ENCODE results near the gene KCNIP1. TPM values are rescaled to one million over a fixed set of nuclear protein-coding genes. Genes with fewer than 3 reads are reported as not detected.

The KCNIP1 gene
- total and polyA plus RNA-seq, 2 of the 13 experiments (the other 11 are each of a cell fraction or from before 2014, with no cell fraction given): not detected

GRCh38 chr5:170464280-170465127, 39.3 kb upstream of the KCNIP1 start (continued):
- TF ChIP-seq ZNF691 (CRISPR knock-in tag; IDR thresholded peaks at IDR 0.05; ENCODE audit: borderline replicate concordance, low read depth) (no peak), ZNF24 (IDR thresholded peaks at IDR 0.05) (no peak), ZNF709 (CRISPR knock-in tag; IDR thresholded peaks at IDR 0.05) (no peak), MAFK (conservative IDR thresholded peaks at IDR 0.05 in 1 of 2, IDR thresholded peaks at IDR 0.05 in 1 of 2; ENCODE audit: low read length in 2 of 2) (no peak), SSRP1 (CRISPR knock-in tag; IDR thresholded peaks at IDR 0.05) (no peak), IRX3 (CRISPR knock-in tag; IDR thresholded peaks at IDR 0.05; ENCODE audit: borderline replicate concordance, low read depth) (no peak), ZNF7 (CRISPR knock-in tag; IDR thresholded peaks at IDR 0.05) (no peak), STAG1 (CRISPR knock-in tag; IDR thresholded peaks at IDR 0.05) (no peak), ARID4A (CRISPR knock-in tag; IDR thresholded peaks at IDR 0.05; ENCODE audit: borderline replicate concordance) (no peak), ONECUT2 (CRISPR knock-in tag; IDR thresholded peaks at IDR 0.05) (no peak), GRHL1 (CRISPR knock-in tag; conservative IDR thresholded peaks at IDR 0.05) (no peak), ZNF879 (CRISPR knock-in tag; IDR thresholded peaks at IDR 0.05) (no peak), SOX13 (IDR thresholded peaks at IDR 0.05) (no peak), SOX13 (CRISPR knock-in tag; conservative IDR thresholded peaks at IDR 0.05 in 1 of 2, IDR thresholded peaks at IDR 0.05 in 1 of 2) (peak in 1 of 2 experiments; percentile 66; a peak in 1 of 4 replicates), SOX5 (CRISPR knock-in tag; IDR thresholded peaks at IDR 0.05; ENCODE audit: borderline replicate concordance) (peak; percentile 88), TCF7 (IDR thresholded peaks at IDR 0.05; ENCODE audit: low read depth) (peak; percentile 35; the same call in 1 of the 2 replicates), ARID5B (CRISPR knock-in tag; IDR thresholded peaks at IDR 0.05) (0 out of 2 replicates have a peak, but pooled peaks have one; percentile 25)

Data from HepG2 (cell line).